B cell (primary cell): ENCODE measurements around the gene LRRC74A.

ENCODE experiments used
- EZH2 ChIP-seq: IDR thresholded peaks from 2 replicates; pipeline ENCODE4 v1.6.1; 2012; ENCODE audit warnings: borderline replicate concordance, low read depth, mild to moderate bottlenecking, moderate library complexity, low read length; ENCODE audit not compliant: insufficient read depth, poor library complexity, severe bottlenecking
- TF ChIP-seq, protein P1 (sequence below): fragments of 200-600 bp; IDR thresholded peaks from one replicate; pipeline ENCODE4 v1.8.0; 2022; ENCODE audit warnings: antibody characterized with exemption, mild to moderate bottlenecking

DNA sequence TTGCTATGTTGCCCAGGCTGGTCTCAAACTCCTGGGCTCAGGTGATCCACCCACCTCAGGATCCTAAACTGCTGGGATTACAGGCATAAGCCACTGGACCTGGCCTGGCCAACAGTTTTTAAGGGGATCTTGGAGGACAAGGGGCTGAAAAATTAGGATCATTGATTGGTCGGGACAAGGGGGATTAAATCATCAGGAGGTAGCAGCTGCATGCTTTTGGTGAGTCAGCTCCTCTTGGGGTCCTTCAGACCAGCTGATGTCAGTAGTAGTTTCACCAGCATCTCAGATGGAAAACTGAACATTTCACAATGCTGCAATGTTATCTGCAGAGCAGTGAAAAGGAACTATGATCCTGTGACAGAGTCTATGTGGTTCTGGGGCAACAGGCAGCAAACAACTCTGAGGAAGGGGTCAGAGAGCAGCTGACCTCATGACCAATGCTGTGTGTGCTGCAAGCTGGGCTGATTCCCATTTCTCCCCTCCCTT, 6.3 kb downstream of the LRRC74A start:
- TF ChIP-seq, protein P1, sequence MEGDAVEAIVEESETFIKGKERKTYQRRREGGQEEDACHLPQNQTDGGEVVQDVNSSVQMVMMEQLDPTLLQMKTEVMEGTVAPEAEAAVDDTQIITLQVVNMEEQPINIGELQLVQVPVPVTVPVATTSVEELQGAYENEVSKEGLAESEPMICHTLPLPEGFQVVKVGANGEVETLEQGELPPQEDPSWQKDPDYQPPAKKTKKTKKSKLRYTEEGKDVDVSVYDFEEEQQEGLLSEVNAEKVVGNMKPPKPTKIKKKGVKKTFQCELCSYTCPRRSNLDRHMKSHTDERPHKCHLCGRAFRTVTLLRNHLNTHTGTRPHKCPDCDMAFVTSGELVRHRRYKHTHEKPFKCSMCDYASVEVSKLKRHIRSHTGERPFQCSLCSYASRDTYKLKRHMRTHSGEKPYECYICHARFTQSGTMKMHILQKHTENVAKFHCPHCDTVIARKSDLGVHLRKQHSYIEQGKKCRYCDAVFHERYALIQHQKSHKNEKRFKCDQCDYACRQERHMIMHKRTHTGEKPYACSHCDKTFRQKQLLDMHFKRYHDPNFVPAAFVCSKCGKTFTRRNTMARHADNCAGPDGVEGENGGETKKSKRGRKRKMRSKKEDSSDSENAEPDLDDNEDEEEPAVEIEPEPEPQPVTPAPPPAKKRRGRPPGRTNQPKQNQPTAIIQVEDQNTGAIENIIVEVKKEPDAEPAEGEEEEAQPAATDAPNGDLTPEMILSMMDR = no peak
- TF ChIP-seq EZH2 = no peak
